CD4-positive, CD25-positive, alpha-beta regulatory T cell (primary cell): ENCODE results near the gene ENO3. TPM values are rescaled to one million over a fixed set of nuclear protein-coding genes. Genes with fewer than 3 reads are reported as not detected.

Source experiments
- ATAC-seq, 2 donors: fragments of 150-1000 bp; cut with Tn5 transposase; one replicate each; pipeline ENCODE4 v1.10.0; 2021; ENCODE audit warnings: low read depth in 2 of 2, moderate number of reproducible peaks in 2 of 2, moderate library complexity in 1 of 2
- DNase-seq, 3 donors: peaks; one replicate each; pipeline versions ENCODE4 v3.0.0 to v3.0.0-alpha.2; 2012 to 2022; ENCODE audit warnings: mixed read lengths in 1 of 3
- H3K27ac ChIP-seq: one replicate; pipeline ENCODE4 v1.7.0; 2013; ENCODE audit warnings: mild to moderate bottlenecking, low read length; ENCODE audit not compliant: insufficient read depth, poor library complexity, severe bottlenecking
- H3K27me3 ChIP-seq: one replicate; pipeline ENCODE4 v1.7.0; 2013; ENCODE audit warnings: low read length; ENCODE audit not compliant: control insufficient read depth, insufficient read depth
- H3K36me3 ChIP-seq: one replicate; pipeline ENCODE4 v1.7.0; 2013; ENCODE audit warnings: mild to moderate bottlenecking, low read length, moderate library complexity; ENCODE audit not compliant: control insufficient read depth, insufficient read depth
- H3K4me1 ChIP-seq: 2 replicates; pipeline ENCODE4 v1.7.0; 2013; ENCODE audit warnings: mild to moderate bottlenecking, low read length; ENCODE audit not compliant: insufficient read depth, control insufficient read depth, poor library complexity, severe bottlenecking
- H3K4me3 ChIP-seq: one replicate; pipeline ENCODE4 v1.7.0; 2013; ENCODE audit warnings: low read depth, mild to moderate bottlenecking, low read length, moderate library complexity
- H3K9me3 ChIP-seq, 2 experiments: 1 replicate in 1 of 2; 2 replicates in 1 of 2; pipeline ENCODE4 v1.7.0; 2013; ENCODE audit warnings: low read length in 2 of 2, mild to moderate bottlenecking in 1 of 2, moderate library complexity in 1 of 2; ENCODE audit not compliant: control insufficient read depth in 2 of 2
- H3K27ac Mint-ChIP-seq, 3 donors: one replicate each; pipeline ENCODE4 v1.8.0; 2020 to 2022; ENCODE audit warnings: mild to moderate bottlenecking in 3 of 3, mixed read lengths in 3 of 3, moderate library complexity in 2 of 3
- H3K27me3 Mint-ChIP-seq: one replicate; pipeline ENCODE4 v1.8.0; 2022; ENCODE audit warnings: mild to moderate bottlenecking, mixed read lengths
- H3K36me3 Mint-ChIP-seq: one replicate; pipeline ENCODE4 v1.8.0; 2020; ENCODE audit warnings: mixed read lengths
- H3K4me1 Mint-ChIP-seq, 4 donors: one replicate each; pipeline ENCODE4 v1.8.0; 2020 to 2022; ENCODE audit warnings: mixed read lengths in 4 of 4, mild to moderate bottlenecking in 1 of 4
- H3K4me3 Mint-ChIP-seq, 4 donors: one replicate each; pipeline ENCODE4 v1.8.0; 2020 to 2022; ENCODE audit warnings: mild to moderate bottlenecking in 4 of 4, mixed read lengths in 4 of 4, moderate library complexity in 3 of 4
- H3K9me3 Mint-ChIP-seq, 7 donors: one replicate each; pipeline ENCODE4 v1.8.0; 2020 to 2022; ENCODE audit warnings: mixed read lengths in 7 of 7, mild to moderate bottlenecking in 3 of 7, moderate library complexity in 2 of 7
- polyA plus RNA-seq, 4 donors: library from polyadenylated mRNA; unstranded; fragments of 300-500 nt; fragmentation: Illumina TruSeq; gene quantifications; one replicate each; pipeline ENCODE4 v1.2.3, GENCODE V29; 2021
- total RNA-seq: library from RNA; stranded (reverse); gene quantifications from one replicate; pipeline ENCODE4 v1.2.3, GENCODE V29; 2022

Gene ENO3
- total and polyA plus RNA-seq, 5 donors from 2014 or later, result 0.29 to 11.7 (median 0.50) TPM

GRCh38 chr17:4966844-4967538 is 16.1 kb downstream of the ENO3 start:
- H3K4me1 Mint-ChIP-seq, result peaks cover 6 to 27% (median 23%) of the 10 kb centered on the region in 4 donors
- no peak overlapping the region for H3K4me3 Mint-ChIP-seq
- H3K9me3 Mint-ChIP-seq, result no peaks in the 10 kb centered on the region
- H3K27me3 Mint-ChIP-seq, result no peaks in the 10 kb centered on the region
- peak; percentile 88 to 90 for ATAC-seq
- H3K36me3 Mint-ChIP-seq, result peaks cover 25% of the 10 kb centered on the region
- H3K27me3 ChIP-seq, result no peaks in the 10 kb centered on the region
- H3K4me3 ChIP-seq, result peak overlapping the region; percentile 90
- no peaks in the 10 kb centered on the region for H3K9me3 ChIP-seq
- H3K36me3 ChIP-seq, result peaks cover 7% of the 10 kb centered on the region
- peak overlapping the region; percentile 88 for H3K27ac ChIP-seq
- peaks cover 31% of the 10 kb centered on the region for H3K4me1 ChIP-seq
- peak; percentile 88 to 99 (median 95) for DNase-seq
- H3K27ac Mint-ChIP-seq, result peak overlapping the region in 1 of 3 donors; percentile 53

- DNase-seq (peak; percentile 87 to 99 (median 97)), ATAC-seq (peak; percentile 62 to 64)
- Mint-ChIP-seq H3K9me3 (no peaks in the 10 kb centered on the region), H3K4me3 (no peak within 1 kb of the TSS), H3K4me1 (peaks cover 6 to 27% (median 23%) of the 10 kb centered on the region in 4 donors), H3K27me3 (no peaks in the 10 kb centered on the region), H3K27ac (peak within 1 kb of the TSS in 2 of 3 donors; percentile 43 to 53), H3K36me3 (peaks cover 28% of the 10 kb centered on the region)
- Histone ChIP-seq H3K36me3 (peaks cover 12% of the 10 kb centered on the region), H3K4me1 (peaks cover 31% of the 10 kb centered on the region), H3K27ac (peak within 1 kb of the TSS; percentile 88), H3K9me3 (no peaks in the 10 kb centered on the region), H3K4me3 (peak within 1 kb of the TSS; percentile 90), H3K27me3 (no peaks in the 10 kb centered on the region)
Measured at GRCh38 chr17:4967539-4968485, 16.9 kb downstream of the ENO3 start, which contains the start of gene SPAG7. SPAG7 (minus strand) TSS chr17:4967817; CDS start chr17:4967804, 13 bp downstream.

GRCh38 chr17:4968486-4969046 is 17.6 kb downstream of the ENO3 start:
- Mint-ChIP-seq H3K4me1 (peaks cover 6 to 27% (median 22%) of the 10 kb centered on the region in 4 donors), H3K36me3 (peaks cover 29% of the 10 kb centered on the region), H3K27me3 (no peaks in the 10 kb centered on the region), H3K9me3 (no peaks in the 10 kb centered on the region), H3K4me3 (no peak overlapping the region), H3K27ac (peak overlapping the region in 1 of 3 donors; percentile 96)
- no peaks in the 10 kb centered on the region for H3K27me3 ChIP-seq
- H3K4me1 ChIP-seq, result peaks cover 31% of the 10 kb centered on the region
- peak overlapping the region; percentile 88 for H3K27ac ChIP-seq
- ATAC-seq (no peak), DNase-seq (no peak)
- peak overlapping the region; percentile 69 for H3K4me3 ChIP-seq
- peaks cover 20% of the 10 kb centered on the region for H3K36me3 ChIP-seq
- H3K9me3 ChIP-seq, result no peaks in the 10 kb centered on the region

GRCh38 chr17:4969047-4969550 is 18.2 kb downstream of the ENO3 start:
- H3K36me3 Mint-ChIP-seq, result peaks cover 32% of the 10 kb centered on the region
- peaks cover 6 to 27% (median 22%) of the 10 kb centered on the region in 4 donors for H3K4me1 Mint-ChIP-seq
- H3K9me3 Mint-ChIP-seq, result no peaks in the 10 kb centered on the region
- no peaks in the 10 kb centered on the region for H3K27me3 Mint-ChIP-seq
- Histone ChIP-seq H3K4me3 (peak overlapping the region; percentile 69), H3K36me3 (peaks cover 25% of the 10 kb centered on the region), H3K27ac (peak overlapping the region; percentile 88), H3K27me3 (no peaks in the 10 kb centered on the region), H3K9me3 (no peaks in the 10 kb centered on the region), H3K4me1 (peaks cover 31% of the 10 kb centered on the region)
- peak overlapping the region in 1 of 3 donors; percentile 96 for H3K27ac Mint-ChIP-seq
- peak in 1 of 3 donors; percentile 28 for DNase-seq
- ATAC-seq, result no peak
- H3K4me3 Mint-ChIP-seq, result no peak overlapping the region

GRCh38 chr17:4969551-4970173 is 18.7 kb downstream of the ENO3 start:
- Mint-ChIP-seq H3K27me3 (no peaks in the 10 kb centered on the region), H3K4me3 (no peak overlapping the region), H3K9me3 (no peaks in the 10 kb centered on the region), H3K36me3 (peaks cover 36% of the 10 kb centered on the region), H3K4me1 (peaks cover 6 to 27% (median 22%) of the 10 kb centered on the region in 4 donors), H3K27ac (peak overlapping the region in 1 of 3 donors; percentile 96)
- Histone ChIP-seq H3K4me1 (peaks cover 31% of the 10 kb centered on the region), H3K9me3 (no peaks in the 10 kb centered on the region), H3K27me3 (no peaks in the 10 kb centered on the region), H3K4me3 (peak overlapping the region; percentile 44), H3K36me3 (peaks cover 31% of the 10 kb centered on the region), H3K27ac (peak overlapping the region; percentile 11)
- ATAC-seq (no peak), DNase-seq (no peak)

GRCh38 chr17:4970273-4970672 is 19.4 kb downstream of the ENO3 start:
- H3K4me1 ChIP-seq, result peaks cover 31% of the 10 kb centered on the region
- H3K27me3 Mint-ChIP-seq, result no peaks in the 10 kb centered on the region

GRCh38 chr17:4971826-4972225 is 20.9 kb downstream of the ENO3 start:
- no peak overlapping the region for H3K27ac ChIP-seq
- no peaks in the 10 kb centered on the region for H3K27me3 ChIP-seq
- no peaks in the 10 kb centered on the region for H3K27me3 Mint-ChIP-seq
- no peaks in the 10 kb centered on the region for H3K9me3 Mint-ChIP-seq
- DNase-seq (no peak), ATAC-seq (no peak)
- no peaks in the 10 kb centered on the region for H3K9me3 ChIP-seq
- peaks cover 39% of the 10 kb centered on the region for H3K36me3 ChIP-seq
- no peak overlapping the region for H3K4me3 Mint-ChIP-seq
- H3K36me3 Mint-ChIP-seq, result peaks cover 40% of the 10 kb centered on the region
- no peak overlapping the region for H3K27ac Mint-ChIP-seq
- H3K4me3 ChIP-seq, result no peak overlapping the region
- peaks cover 0 to 20% (median 16%) of the 10 kb centered on the region in 4 donors for H3K4me1 Mint-ChIP-seq
- peaks cover 25% of the 10 kb centered on the region for H3K4me1 ChIP-seq

More at GRCh38 chr17:4970273-4970672, 19.4 kb downstream of the ENO3 start:
- H3K9me3 ChIP-seq, result no peaks in the 10 kb centered on the region
- H3K4me3 Mint-ChIP-seq, result peak overlapping the region in 3 of 4 donors; percentile 15 to 67 (median 64)
- H3K27ac Mint-ChIP-seq, result peak overlapping the region in 1 of 3 donors; percentile 87
- H3K9me3 Mint-ChIP-seq, result no peaks in the 10 kb centered on the region
- H3K4me3 ChIP-seq, result no peak overlapping the region
- ATAC-seq (no peak), DNase-seq (no peak)
- H3K36me3 Mint-ChIP-seq, result peaks cover 40% of the 10 kb centered on the region
- peaks cover 34% of the 10 kb centered on the region for H3K36me3 ChIP-seq
- H3K27me3 ChIP-seq, result no peaks in the 10 kb centered on the region
- H3K27ac ChIP-seq, result no peak overlapping the region
- peaks cover 6 to 26% (median 23%) of the 10 kb centered on the region in 4 donors for H3K4me1 Mint-ChIP-seq
